Suprapubic skin (tissue), 4 donors: ENCODE results near the gene GIMAP5. TPM values are rescaled to one million over a fixed set of nuclear protein-coding genes. Genes with fewer than 3 reads are reported as not detected.

Experiments
- DNase-seq, 2 donors: peaks; one replicate each; pipeline ENCODE4 v3.0.0-alpha.2; 2019; ENCODE audit warnings: low spot score in 2 of 2
- H3K27ac ChIP-seq: fragments of 200-600 bp; sonication (generic); one replicate; pipeline ENCODE4 v1.5.1; 2019
- H3K27me3 ChIP-seq: fragments of 200-600 bp; sonication (generic); one replicate; pipeline ENCODE4 v1.5.1; 2019
- H3K36me3 ChIP-seq: fragments of 200-600 bp; sonication (generic); one replicate; pipeline ENCODE4 v1.5.1; 2019
- H3K4me1 ChIP-seq: fragments of 200-600 bp; sonication (generic); one replicate; pipeline ENCODE4 v1.5.1; 2019
- H3K4me3 ChIP-seq: fragments of 200-600 bp; sonication (generic); one replicate; pipeline ENCODE4 v1.5.1; 2019; ENCODE audit warnings: mild to moderate bottlenecking
- H3K9me3 ChIP-seq: fragments of 200-600 bp; sonication (generic); one replicate; pipeline ENCODE4 v1.5.1; 2019
- CTCF ChIP-seq, 2 donors: fragments of 200-600 bp in 1 of 2; fragments of 450-650 bp in 1 of 2; sonication (generic) in 1 of 2; IDR thresholded peaks; one replicate each; pipeline ENCODE4 v1.5.1; 2016 to 2019; ENCODE audit warnings: antibody characterized with exemption in 2 of 2, mild to moderate bottlenecking in 1 of 2, moderate library complexity in 1 of 2
- EP300 ChIP-seq: sonication (generic); formaldehyde crosslinking; IDR thresholded peaks from one replicate; pipeline ENCODE4 v1.6.1; 2017; ENCODE audit warnings: antibody characterized with exemption
- POLR2A ChIP-seq, 2 donors: fragments of 450-650 bp; IDR thresholded peaks; one replicate each; pipeline ENCODE4 v1.6.1; 2017; ENCODE audit warnings: antibody characterized with exemption in 2 of 2, mild to moderate bottlenecking in 2 of 2, moderate library complexity in 2 of 2
- POLR2AphosphoS5 ChIP-seq, 3 donors: sonication (generic); formaldehyde crosslinking; IDR thresholded peaks; one replicate each; pipeline ENCODE4 v1.6.1; 2017; ENCODE audit warnings: antibody characterized with exemption in 3 of 3
- WGBS: methylation state at CpG from one replicate; pipeline ENCODE4 v1.1.5; 2018; 5-methylcytosine and 5-hydroxymethylcytosine counted together
- total RNA-seq, 4 donors: library from RNA; depleted of rRNA; stranded (reverse); fragments of >200 nt; gene quantifications; one replicate each; pipeline ENCODE4 v1.1.0, GENCODE V29; 2016

GIMAP5 gene
- total RNA-seq, 4 donors from 2014 or later = 2.8 to 15.0 (median 7.7) TPM

- Histone ChIP-seq H3K36me3 (peaks cover 10% of the 10 kb centered on the region), H3K9me3 (no peaks in the 10 kb centered on the region), H3K27ac (no peak overlapping the region), H3K4me1 (no peaks in the 10 kb centered on the region), H3K27me3 (no peaks in the 10 kb centered on the region), H3K4me3 (no peak overlapping the region)
- 92% methylated on average over 52 of the region's 52 CpGs for WGBS
- TF ChIP-seq EP300 (no peak), POLR2A (IDR thresholded peaks at IDR 0.05) (no peak), CTCF (IDR thresholded peaks at IDR 0.05) (no peak), POLR2AphosphoS5 (IDR thresholded peaks at IDR 0.05) (no peak)
- DNase-seq = no peak
Observed at GRCh38 chr7:150719960-150720891, 17.0 kb upstream of the GIMAP5 start.

GRCh38 chr7:150721970-150722373, 15.2 kb upstream of the GIMAP5 start:
- WGBS = 85% methylated on average over 11 of the region's 11 CpGs
- Histone ChIP-seq H3K9me3 (no peaks in the 10 kb centered on the region), H3K4me3 (no peak overlapping the region), H3K36me3 (peaks cover 10% of the 10 kb centered on the region), H3K4me1 (no peaks in the 10 kb centered on the region), H3K27me3 (no peaks in the 10 kb centered on the region), H3K27ac (no peak overlapping the region)
- DNase-seq = no peak
- TF ChIP-seq CTCF (IDR thresholded peaks at IDR 0.05) = no peak
- no peak for TF ChIP-seq POLR2AphosphoS5 (IDR thresholded peaks at IDR 0.05)
- TF ChIP-seq POLR2A (IDR thresholded peaks at IDR 0.05) = no peak
- no peak for TF ChIP-seq EP300

GRCh38 chr7:150722431-150722931, 14.7 kb upstream of the GIMAP5 start:
- H3K4me3 ChIP-seq = no peak overlapping the region
- no peaks in the 10 kb centered on the region for H3K9me3 ChIP-seq
- no peak overlapping the region for H3K27ac ChIP-seq
- no peaks in the 10 kb centered on the region for H3K27me3 ChIP-seq
- DNase-seq = no peak
- TF ChIP-seq POLR2A (IDR thresholded peaks at IDR 0.05) (no peak), EP300 (no peak), CTCF (IDR thresholded peaks at IDR 0.05) (no peak), POLR2AphosphoS5 (IDR thresholded peaks at IDR 0.05) (no peak)
- 57% methylated on average over 11 of the region's 12 CpGs for WGBS
- H3K36me3 ChIP-seq = peaks cover 10% of the 10 kb centered on the region
- H3K4me1 ChIP-seq = no peaks in the 10 kb centered on the region

- no peak for TF ChIP-seq EP300
- no peak for DNase-seq
- Histone ChIP-seq H3K9me3 (no peaks in the 10 kb centered on the region), H3K4me3 (no peak overlapping the region), H3K36me3 (peaks cover 10% of the 10 kb centered on the region), H3K27ac (no peak overlapping the region), H3K4me1 (no peaks in the 10 kb centered on the region), H3K27me3 (no peaks in the 10 kb centered on the region)
- 82% methylated on average over 1 of the region's 1 CpG for WGBS
Observed at GRCh38 chr7:150723467-150723866, 13.8 kb upstream of the GIMAP5 start.

GRCh38 chr7:150727381-150727780, 9.8 kb upstream of the GIMAP5 start:
- Histone ChIP-seq H3K27ac (no peak overlapping the region), H3K4me1 (no peaks in the 10 kb centered on the region), H3K4me3 (no peak overlapping the region), H3K27me3 (no peaks in the 10 kb centered on the region), H3K9me3 (no peaks in the 10 kb centered on the region), H3K36me3 (no peaks in the 10 kb centered on the region)
- 69% methylated on average over 3 of the region's 3 CpGs for WGBS
- no peak for DNase-seq
- TF ChIP-seq POLR2AphosphoS5 (IDR thresholded peaks at IDR 0.05) (no peak), CTCF (IDR thresholded peaks at IDR 0.05) (no peak), EP300 (no peak), POLR2A (IDR thresholded peaks at IDR 0.05) (no peak)
